Esophagus muscularis mucosa (tissue), 4 donors: ENCODE measurements around the gene KIRREL3.

ENCODE experiments used
- CTCF ChIP-seq, 3 experiments: fragments of 200-600 bp in 2 of 3; fragments of 450-650 bp in 1 of 3; sonication (generic) in 2 of 3; IDR thresholded peaks; one replicate each; pipeline ENCODE4 v1.5.1; 2017 to 2019; ENCODE audit warnings: antibody characterized with exemption in 3 of 3, mild to moderate bottlenecking in 2 of 3, moderate library complexity in 1 of 3
- EP300 ChIP-seq: sonication (generic); formaldehyde crosslinking; IDR thresholded peaks from one replicate; pipeline ENCODE4 v1.6.1; 2017; ENCODE audit warnings: antibody characterized with exemption
- POLR2A ChIP-seq: fragments of 450-650 bp; IDR thresholded peaks from one replicate; pipeline ENCODE4 v1.6.1; 2017; ENCODE audit warnings: antibody characterized with exemption, moderate library complexity, mild to moderate bottlenecking, low read depth

DNA sequence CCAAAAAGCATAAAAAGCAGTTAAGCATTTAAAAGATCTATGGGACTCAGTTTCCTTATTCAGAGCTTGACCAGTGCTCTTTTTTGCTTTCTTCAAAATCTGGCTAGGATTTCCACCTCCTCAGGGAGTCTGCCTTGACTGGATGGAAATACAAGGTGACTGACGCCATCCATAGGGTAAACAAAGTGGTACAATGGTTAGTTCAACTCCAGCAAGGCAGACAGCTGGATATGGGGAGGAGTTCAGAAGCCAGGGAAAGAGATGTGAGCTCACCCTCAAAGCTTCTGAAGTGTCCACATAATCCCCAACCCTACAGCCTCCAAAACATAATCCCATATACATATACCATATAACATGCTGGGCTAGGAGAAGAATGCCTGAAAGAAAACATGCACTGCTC is 52.0 kb downstream of the KIRREL3 start:
- no peak for TF ChIP-seq POLR2A
- no peak for TF ChIP-seq CTCF (IDR thresholded peaks at IDR 0.05)
- no peak for TF ChIP-seq EP300
